Naive thymus-derived CD4-positive, alpha-beta T cell (primary cell): ENCODE measurements around the gene RABEP1. TPM values are rescaled to one million over a fixed set of nuclear protein-coding genes. Genes with fewer than 3 reads are reported as not detected.

Experiments used
- polyA plus RNA-seq, 2 donors: library from polyadenylated mRNA; unstranded; fragments of 300-500 nt; fragmentation: Illumina TruSeq; gene quantifications; one replicate each; pipeline ENCODE4 v1.2.3, GENCODE V29; 2021
- total RNA-seq, 6 experiments: library from RNA in 5 of 6; stranded (reverse) in 5 of 6; gene quantifications; 1 replicate in 5 of 6; 2 replicates in 1 of 6; pipeline ENCODE4 v1.2.3 and lab custom pipeline; 2021 to 2026

Gene RABEP1
- total and polyA plus RNA-seq, 7 experiments from 2014 or later: 26.2 to 58.5 (median 41.2) TPM

Other genes with a start within 250 kb of the RABEP1 start
- under 1 TPM in 4 of 5 experiments, not detected in 1; 0.16 to 0.44 (median 0.28) TPM for gene SLC52A1, start 246.9 kb upstream of the RABEP1 start, total RNA-seq
- gene SLC52A1, start 246.9 kb upstream of the RABEP1 start, polyA plus RNA-seq: under 1 TPM in 1 of 2 donors, not detected in 1; 0.14 TPM
- 10 to 100 TPM in 2 of 5 experiments, 1 to 10 TPM in 3; 3.5 to 14.8 (median 5.7) TPM for gene ZFP3, start 203.8 kb upstream of the RABEP1 start, total RNA-seq
- gene ZFP3, start 203.8 kb upstream of the RABEP1 start, polyA plus RNA-seq: 1 to 10 TPM; 1.4 to 1.6 TPM
- gene ZNF232, start 170.4 kb upstream of the RABEP1 start, total RNA-seq: 10 to 100 TPM in 3 of 5 experiments, 1 to 10 TPM in 2; 5.1 to 20.3 (median 11.2) TPM
- gene ZNF232, start 170.4 kb upstream of the RABEP1 start, polyA plus RNA-seq: 10 to 100 TPM in 1 of 2 donors, 1 to 10 TPM in 1; 9.1 to 13.6 TPM
- gene USP6, start 166.3 kb upstream of the RABEP1 start, total RNA-seq: under 1 TPM in 4 of 5 experiments, not detected in 1; 0.05 to 0.19 (median 0.13) TPM
- under 1 TPM in 1 of 2 donors, not detected in 1; 0.06 TPM for gene USP6, start 166.3 kb upstream of the RABEP1 start, polyA plus RNA-seq
- 10 to 100 TPM in 3 of 5 experiments, 1 to 10 TPM in 2; 4.8 to 35.7 (median 11.6) TPM for gene ZNF594, start 90.4 kb upstream of the RABEP1 start, total RNA-seq
- gene ZNF594, start 90.4 kb upstream of the RABEP1 start, polyA plus RNA-seq: 1 to 10 TPM; 2.6 to 4.4 TPM
- 10 to 100 TPM in 1 of 5 experiments, 1 to 10 TPM in 3, not detected in 1; 1.4 to 24.8 (median 1.6) TPM for gene SCIMP, start 47.4 kb upstream of the RABEP1 start, total RNA-seq
- under 1 TPM; 0.33 to 0.35 TPM for gene SCIMP, start 47.4 kb upstream of the RABEP1 start, polyA plus RNA-seq
- gene NUP88, start 137.4 kb downstream of the RABEP1 start, total RNA-seq: 100 to 1,000 TPM in 4 of 5 experiments, 10 to 100 TPM in 1; 85.7 to 135 (median 111) TPM
- 100 to 1,000 TPM in 1 of 2 donors, 10 to 100 TPM in 1; 96.0 to 148 TPM for gene NUP88, start 137.4 kb downstream of the RABEP1 start, polyA plus RNA-seq
- gene RPAIN, start 137.9 kb downstream of the RABEP1 start, total RNA-seq: 10 to 100 TPM; 54.2 to 81.1 (median 75.1) TPM
- 10 to 100 TPM; 30.4 to 35.8 TPM for gene RPAIN, start 137.9 kb downstream of the RABEP1 start, polyA plus RNA-seq
- 100 to 1,000 TPM in 1 of 5 experiments, 10 to 100 TPM in 4; 58.0 to 162 (median 82.3) TPM for gene C1QBP, start 156.9 kb downstream of the RABEP1 start, total RNA-seq
- 100 to 1,000 TPM; 276 to 294 TPM for gene C1QBP, start 156.9 kb downstream of the RABEP1 start, polyA plus RNA-seq
- gene DHX33, start 186.7 kb downstream of the RABEP1 start, total RNA-seq: 10 to 100 TPM in 3 of 5 experiments, 1 to 10 TPM in 2; 7.1 to 19.1 (median 11.3) TPM
- gene DHX33, start 186.7 kb downstream of the RABEP1 start, polyA plus RNA-seq: under 1 TPM; 0.95 to 0.99 TPM
- gene DERL2, start 203.9 kb downstream of the RABEP1 start, total RNA-seq: 10 to 100 TPM; 63.4 to 84.4 (median 80.4) TPM
- 10 to 100 TPM; 50.2 to 59.1 TPM for gene DERL2, start 203.9 kb downstream of the RABEP1 start, polyA plus RNA-seq
- gene MIS12, start 204.3 kb downstream of the RABEP1 start, total RNA-seq: 10 to 100 TPM; 16.3 to 53.6 (median 38.4) TPM
- 10 to 100 TPM; 19.8 to 20.6 TPM for gene MIS12, start 204.3 kb downstream of the RABEP1 start, polyA plus RNA-seq